H7 (cell line): ENCODE measurements around the gene COA1. TPM values are rescaled to one million over a fixed set of nuclear protein-coding genes. Genes with fewer than 3 reads are reported as not detected.
"Not testable (repeated sequence)": the region's sequence is repeated elsewhere in the genome, so short reads cannot be mapped to it uniquely, and the experiment has no call there.

Experiments used
- DNase-seq: peaks from one replicate; pipeline ENCODE4 v3.0.0; 2012
- H3K27me3 ChIP-seq: 2 replicates; pipeline ENCODE4 v1.6.0; 2011; ENCODE audit warnings: mild to moderate bottlenecking, low read length; ENCODE audit not compliant: control insufficient read depth, insufficient read depth
- H3K36me3 ChIP-seq: replicated peaks from 2 replicates; pipeline ENCODE4 v1.5.1; 2011; ENCODE audit warnings: low read length; ENCODE audit not compliant: control insufficient read depth, insufficient read depth
- H3K4me3 ChIP-seq: 2 replicates; pipeline ENCODE4 v1.5.1; 2011; ENCODE audit warnings: low read depth, mild to moderate bottlenecking, control low read depth, low read length, moderate library complexity; ENCODE audit not compliant: insufficient read depth
- total RNA-seq: library from RNA; depleted of rRNA; stranded (reverse); fragments of >200 nt; shearing (Covaris generic); gene quantifications from 2 replicates; pipeline ENCODE4 v1.2.3, GENCODE V29; 2014

The COA1 gene
- total RNA-seq, 1 experiment from 2014 or later, result 120 TPM

- Histone ChIP-seq H3K4me3 (no peak overlapping the region), H3K27me3 (no peaks in the 10 kb centered on the region), H3K36me3 (peaks cover 20% of the 10 kb centered on the region)
- DNase-seq, result no peak
Observed at GRCh38 chr7:43634384-43634783, 94.9 kb downstream of the COA1 start.

GRCh38 chr7:43632746-43633145 is 96.6 kb downstream of the COA1 start:
- H3K36me3 ChIP-seq, result peaks cover 17% of the 10 kb centered on the region
- no peaks in the 10 kb centered on the region for H3K27me3 ChIP-seq
- no peak overlapping the region for H3K4me3 ChIP-seq
- DNase-seq, result no peak

GRCh38 chr7:43631559-43631958 is 97.8 kb downstream of the COA1 start:
- H3K27me3 ChIP-seq, result no peaks in the 10 kb centered on the region
- no peak overlapping the region for H3K4me3 ChIP-seq
- DNase-seq, result no peak
- H3K36me3 ChIP-seq, result peaks cover 11% of the 10 kb centered on the region

GRCh38 chr7:43630482-43630881 is 98.8 kb downstream of the COA1 start:
- Histone ChIP-seq H3K27me3 (no peaks in the 10 kb centered on the region), H3K4me3 (no peak overlapping the region), H3K36me3 (peaks cover 11% of the 10 kb centered on the region)
- no peak for DNase-seq

- H3K27me3 ChIP-seq, result no peaks in the 10 kb centered on the region
- no peak for DNase-seq
- no peak overlapping the region for H3K4me3 ChIP-seq
- H3K36me3 ChIP-seq, result peaks cover 8% of the 10 kb centered on the region
Observed at GRCh38 chr7:43629857-43630256, 99.5 kb downstream of the COA1 start.

GRCh38 chr7:43628431-43628830 is 100.9 kb downstream of the COA1 start:
- no peak for DNase-seq
- H3K36me3 ChIP-seq, result peaks cover 6% of the 10 kb centered on the region
- H3K27me3 ChIP-seq, result no peaks in the 10 kb centered on the region
- H3K4me3 ChIP-seq, result no peak overlapping the region

GRCh38 chr7:43627798-43628197 is 101.5 kb downstream of the COA1 start:
- not testable (repeated sequence) for H3K4me3 ChIP-seq, H3K36me3 ChIP-seq, DNase-seq, H3K27me3 ChIP-seq

GRCh38 chr7:43626695-43627094 is 102.6 kb downstream of the COA1 start:
- no peak for DNase-seq
- H3K36me3 ChIP-seq, result no peaks in the 10 kb centered on the region
- H3K27me3 ChIP-seq, result no peaks in the 10 kb centered on the region
- no peak overlapping the region for H3K4me3 ChIP-seq

- no peaks in the 10 kb centered on the region for H3K36me3 ChIP-seq
- H3K27me3 ChIP-seq, result no peaks in the 10 kb centered on the region
- H3K4me3 ChIP-seq, result no peak overlapping the region
- DNase-seq, result no peak
Observed at GRCh38 chr7:43625980-43626379, 103.3 kb downstream of the COA1 start.

- DNase-seq, result no peak
- Histone ChIP-seq H3K27me3 (no peaks in the 10 kb centered on the region), H3K36me3 (no peaks in the 10 kb centered on the region), H3K4me3 (no peak overlapping the region)
Observed at GRCh38 chr7:43625453-43625852, 103.9 kb downstream of the COA1 start.

GRCh38 chr7:43624156-43624555 is 105.2 kb downstream of the COA1 start:
- Histone ChIP-seq H3K27me3 (no peaks in the 10 kb centered on the region), H3K36me3 (no peaks in the 10 kb centered on the region), H3K4me3 (no peak overlapping the region)
- DNase-seq, result no peak

- Histone ChIP-seq H3K36me3 (no peaks in the 10 kb centered on the region), H3K4me3 (no peak overlapping the region), H3K27me3 (no peaks in the 10 kb centered on the region)
- no peak for DNase-seq
Observed at GRCh38 chr7:43621729-43622448, 107.4 kb downstream of the COA1 start.

- H3K27me3 ChIP-seq, result no peaks in the 10 kb centered on the region
- no peaks in the 10 kb centered on the region for H3K36me3 ChIP-seq
- DNase-seq, result no peak
- no peak overlapping the region for H3K4me3 ChIP-seq
Observed at GRCh38 chr7:43619213-43620012, 109.9 kb downstream of the COA1 start.

GRCh38 chr7:43618073-43618472 is 111.2 kb downstream of the COA1 start:
- H3K36me3 ChIP-seq, result no peaks in the 10 kb centered on the region
- peak; percentile 48 for DNase-seq

GRCh38 chr7:43616977-43617376 is 112.3 kb downstream of the COA1 start:
- no peaks in the 10 kb centered on the region for H3K36me3 ChIP-seq

More at GRCh38 chr7:43618073-43618472, 111.2 kb downstream of the COA1 start:
- Histone ChIP-seq H3K4me3 (no peak overlapping the region), H3K27me3 (no peaks in the 10 kb centered on the region)

More at GRCh38 chr7:43616977-43617376, 112.3 kb downstream of the COA1 start:
- Histone ChIP-seq H3K27me3 (no peaks in the 10 kb centered on the region), H3K4me3 (no peak overlapping the region)
- DNase-seq, result no peak
